Memory B cell (primary cell): ENCODE results near the gene ALG9.

ENCODE experiments used
- ATAC-seq: fragments of 150-1000 bp; cut with Tn5 transposase; 2 replicates; pipeline ENCODE4 v1.10.0; 2021; ENCODE audit warnings: low read depth, mild to moderate bottlenecking, moderate library complexity
- DNase-seq, 2 donors: peaks; one replicate each; pipeline ENCODE4 v3.0.0; 2022; ENCODE audit warnings: low spot score in 2 of 2
- H3K27ac Mint-ChIP-seq: one replicate; pipeline ENCODE4 v1.8.0; 2022; ENCODE audit warnings: mild to moderate bottlenecking, moderate library complexity, mixed read lengths
- H3K27me3 Mint-ChIP-seq: one replicate; pipeline ENCODE4 v1.8.0; 2022; ENCODE audit warnings: mixed read lengths
- H3K36me3 Mint-ChIP-seq: one replicate; pipeline ENCODE4 v1.8.0; 2022; ENCODE audit warnings: mild to moderate bottlenecking, mixed read lengths
- H3K4me1 Mint-ChIP-seq: one replicate; pipeline ENCODE4 v1.8.0; 2022; ENCODE audit warnings: mixed read lengths
- H3K4me3 Mint-ChIP-seq: one replicate; pipeline ENCODE4 v1.8.0; 2022; ENCODE audit warnings: mild to moderate bottlenecking, moderate library complexity, mixed read lengths
- H3K9me3 Mint-ChIP-seq: one replicate; pipeline ENCODE4 v1.8.0; 2022; ENCODE audit warnings: mixed read lengths

The ALG9 gene

GRCh38 chr11:111814106-111814505 lies 57.3 kb downstream of the ALG9 start:
- DNase-seq (no peak), ATAC-seq (no peak)
- no peak overlapping the region for H3K4me3 Mint-ChIP-seq
- peaks cover 3% of the 10 kb centered on the region for H3K4me1 Mint-ChIP-seq
- no peaks in the 10 kb centered on the region for H3K27me3 Mint-ChIP-seq
- peaks cover 25% of the 10 kb centered on the region for H3K36me3 Mint-ChIP-seq
- H3K9me3 Mint-ChIP-seq: no peaks in the 10 kb centered on the region
- no peak overlapping the region for H3K27ac Mint-ChIP-seq

GRCh38 chr11:111812211-111812610 lies 59.2 kb downstream of the ALG9 start:
- no peaks in the 10 kb centered on the region for H3K9me3 Mint-ChIP-seq
- peaks cover 29% of the 10 kb centered on the region for H3K36me3 Mint-ChIP-seq
- H3K4me3 Mint-ChIP-seq: no peak overlapping the region
- DNase-seq: no peak
- H3K27ac Mint-ChIP-seq: no peak overlapping the region
- no peak for ATAC-seq
- no peaks in the 10 kb centered on the region for H3K4me1 Mint-ChIP-seq
- no peaks in the 10 kb centered on the region for H3K27me3 Mint-ChIP-seq

GRCh38 chr11:111811445-111811844 lies 59.9 kb downstream of the ALG9 start:
- Mint-ChIP-seq H3K9me3 (no peaks in the 10 kb centered on the region), H3K4me3 (no peak overlapping the region), H3K27ac (no peak overlapping the region), H3K36me3 (peaks cover 30% of the 10 kb centered on the region), H3K27me3 (no peaks in the 10 kb centered on the region), H3K4me1 (no peaks in the 10 kb centered on the region)
- no peak for DNase-seq
- ATAC-seq: no peak

GRCh38 chr11:111808834-111809233 lies 62.5 kb downstream of the ALG9 start:
- H3K36me3 Mint-ChIP-seq: peaks cover 36% of the 10 kb centered on the region
- ATAC-seq: no peak
- H3K9me3 Mint-ChIP-seq: no peaks in the 10 kb centered on the region
- H3K27me3 Mint-ChIP-seq: no peaks in the 10 kb centered on the region
- no peak for DNase-seq
- H3K4me1 Mint-ChIP-seq: no peaks in the 10 kb centered on the region
- H3K27ac Mint-ChIP-seq: no peak overlapping the region
- no peak overlapping the region for H3K4me3 Mint-ChIP-seq

- no peaks in the 10 kb centered on the region for H3K27me3 Mint-ChIP-seq
- H3K4me3 Mint-ChIP-seq: no peak overlapping the region
- ATAC-seq (no peak), DNase-seq (no peak)
- H3K36me3 Mint-ChIP-seq: peaks cover 39% of the 10 kb centered on the region
- no peak overlapping the region for H3K27ac Mint-ChIP-seq
- H3K4me1 Mint-ChIP-seq: no peaks in the 10 kb centered on the region
- no peaks in the 10 kb centered on the region for H3K9me3 Mint-ChIP-seq
Measured at GRCh38 chr11:111808063-111808588, 63.3 kb downstream of the ALG9 start.

- Mint-ChIP-seq H3K4me3 (no peak overlapping the region), H3K4me1 (no peaks in the 10 kb centered on the region), H3K36me3 (peaks cover 44% of the 10 kb centered on the region), H3K27ac (no peak overlapping the region), H3K27me3 (no peaks in the 10 kb centered on the region), H3K9me3 (no peaks in the 10 kb centered on the region)
- ATAC-seq (no peak), DNase-seq (no peak)
Measured at GRCh38 chr11:111807076-111807475, 64.3 kb downstream of the ALG9 start.

GRCh38 chr11:111801135-111801534 lies 70.2 kb downstream of the ALG9 start:
- H3K4me3 Mint-ChIP-seq: no peak overlapping the region
- H3K9me3 Mint-ChIP-seq: peaks cover 8% of the 10 kb centered on the region
- H3K27ac Mint-ChIP-seq: no peak overlapping the region
- peaks cover 51% of the 10 kb centered on the region for H3K36me3 Mint-ChIP-seq
- no peak for ATAC-seq
- H3K27me3 Mint-ChIP-seq: no peaks in the 10 kb centered on the region
- DNase-seq: no peak
- peaks cover 7% of the 10 kb centered on the region for H3K4me1 Mint-ChIP-seq

- H3K9me3 Mint-ChIP-seq: peaks cover 8% of the 10 kb centered on the region
- H3K27ac Mint-ChIP-seq: peak overlapping the region; percentile 48
- DNase-seq (no peak), ATAC-seq (no peak)
- H3K4me3 Mint-ChIP-seq: no peak overlapping the region
- H3K4me1 Mint-ChIP-seq: peaks cover 10% of the 10 kb centered on the region
- H3K27me3 Mint-ChIP-seq: no peaks in the 10 kb centered on the region
- peaks cover 49% of the 10 kb centered on the region for H3K36me3 Mint-ChIP-seq
Measured at GRCh38 chr11:111798279-111798678, 73.1 kb downstream of the ALG9 start.

- peak overlapping the region; percentile 76 for H3K27ac Mint-ChIP-seq
- H3K9me3 Mint-ChIP-seq: peaks cover 8% of the 10 kb centered on the region
- peaks cover 42% of the 10 kb centered on the region for H3K36me3 Mint-ChIP-seq
- H3K27me3 Mint-ChIP-seq: no peaks in the 10 kb centered on the region
- peaks cover 10% of the 10 kb centered on the region for H3K4me1 Mint-ChIP-seq
- DNase-seq (peak in 1 of 2 donors; percentile 16), ATAC-seq (peak; percentile 88)
- H3K4me3 Mint-ChIP-seq: no peak overlapping the region
Measured at GRCh38 chr11:111797145-111797581, 74.2 kb downstream of the ALG9 start.

GRCh38 chr11:111796696-111797095 lies 74.7 kb downstream of the ALG9 start:
- no peak overlapping the region for H3K4me3 Mint-ChIP-seq
- H3K27me3 Mint-ChIP-seq: no peaks in the 10 kb centered on the region
- peaks cover 8% of the 10 kb centered on the region for H3K9me3 Mint-ChIP-seq
- DNase-seq: no peak
- H3K4me1 Mint-ChIP-seq: peaks cover 10% of the 10 kb centered on the region
- peaks cover 37% of the 10 kb centered on the region for H3K36me3 Mint-ChIP-seq
- ATAC-seq: no peak
- H3K27ac Mint-ChIP-seq: peak overlapping the region; percentile 76

- ATAC-seq (no peak), DNase-seq (no peak)
- Mint-ChIP-seq H3K36me3 (peaks cover 37% of the 10 kb centered on the region), H3K9me3 (peaks cover 7% of the 10 kb centered on the region), H3K27ac (no peak overlapping the region), H3K4me3 (no peak overlapping the region), H3K4me1 (peaks cover 10% of the 10 kb centered on the region), H3K27me3 (no peaks in the 10 kb centered on the region)
Measured at GRCh38 chr11:111795334-111795985, 75.9 kb downstream of the ALG9 start.

GRCh38 chr11:111793863-111794262 lies 77.5 kb downstream of the ALG9 start:
- DNase-seq (no peak), ATAC-seq (no peak)
- Mint-ChIP-seq H3K27ac (no peak overlapping the region), H3K36me3 (peaks cover 29% of the 10 kb centered on the region), H3K27me3 (no peaks in the 10 kb centered on the region), H3K9me3 (peaks cover 6% of the 10 kb centered on the region), H3K4me1 (peaks cover 10% of the 10 kb centered on the region), H3K4me3 (no peak overlapping the region)

- no peak for ATAC-seq
- H3K4me1 Mint-ChIP-seq: peaks cover 10% of the 10 kb centered on the region
- peaks cover 23% of the 10 kb centered on the region for H3K36me3 Mint-ChIP-seq
- H3K9me3 Mint-ChIP-seq: peaks cover 6% of the 10 kb centered on the region
- no peak overlapping the region for H3K4me3 Mint-ChIP-seq
- DNase-seq: no peak
- no peak overlapping the region for H3K27ac Mint-ChIP-seq
- no peaks in the 10 kb centered on the region for H3K27me3 Mint-ChIP-seq
Measured at GRCh38 chr11:111792955-111793500, 78.4 kb downstream of the ALG9 start.

GRCh38 chr11:111792314-111792713 lies 79.1 kb downstream of the ALG9 start:
- no peak overlapping the region for H3K27ac Mint-ChIP-seq
- DNase-seq: no peak
- H3K4me3 Mint-ChIP-seq: no peak overlapping the region
- H3K36me3 Mint-ChIP-seq: peaks cover 21% of the 10 kb centered on the region
- H3K4me1 Mint-ChIP-seq: peaks cover 10% of the 10 kb centered on the region
- peaks cover 4% of the 10 kb centered on the region for H3K9me3 Mint-ChIP-seq
- no peak for ATAC-seq
- H3K27me3 Mint-ChIP-seq: no peaks in the 10 kb centered on the region

GRCh38 chr11:111788464-111788863 lies 82.9 kb downstream of the ALG9 start:
- Mint-ChIP-seq H3K27ac (no peak overlapping the region), H3K27me3 (no peaks in the 10 kb centered on the region), H3K36me3 (peaks cover 19% of the 10 kb centered on the region), H3K4me3 (no peak overlapping the region), H3K4me1 (no peaks in the 10 kb centered on the region), H3K9me3 (no peaks in the 10 kb centered on the region)
- no peak for DNase-seq
- no peak for ATAC-seq
